Body of pancreas (tissue), 4 donors: ENCODE data around the gene GREB1.

Experiments used
- POLR2A ChIP-seq, 3 donors: fragments of 450-650 bp; IDR thresholded peaks; one replicate each; pipeline ENCODE4 v1.6.1; 2016; ENCODE audit warnings: antibody characterized with exemption in 3 of 3, mild to moderate bottlenecking in 2 of 3
- TF ChIP-seq, protein P1 (sequence below), 7 experiments: fragments of 450-650 bp in 4 of 7; fragments of 200-600 bp in 3 of 7; sonication (generic) in 3 of 7; IDR thresholded peaks; one replicate each; pipeline ENCODE4 v1.5.1; 2016 to 2019; ENCODE audit warnings: antibody characterized with exemption in 7 of 7

DNA sequence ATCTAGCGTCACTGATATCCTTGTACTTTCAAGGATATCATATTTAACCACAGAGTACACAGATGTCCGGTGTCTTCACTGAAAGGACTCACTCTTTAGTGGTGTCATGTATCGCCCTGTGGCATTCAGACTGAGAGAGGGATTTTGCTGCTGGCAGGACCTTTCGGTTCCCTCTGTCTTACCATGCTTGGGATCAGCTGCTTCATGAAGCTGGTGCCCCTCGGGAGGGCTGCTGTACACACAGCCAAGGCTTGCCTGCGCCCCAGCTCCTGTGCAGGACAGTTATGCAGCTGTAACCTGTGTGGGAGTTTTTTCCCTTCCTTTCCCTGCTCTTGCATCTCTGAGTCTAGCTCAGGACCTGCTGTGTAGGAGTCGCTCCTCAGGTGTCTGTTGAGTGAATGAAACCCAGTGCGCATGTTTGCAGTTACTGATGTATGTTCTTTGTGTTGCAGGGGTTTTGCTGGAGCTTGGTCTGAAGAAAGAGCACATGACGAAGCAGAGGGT lies 64.4 kb downstream of the GREB1 start:
- TF ChIP-seq, protein P1, sequence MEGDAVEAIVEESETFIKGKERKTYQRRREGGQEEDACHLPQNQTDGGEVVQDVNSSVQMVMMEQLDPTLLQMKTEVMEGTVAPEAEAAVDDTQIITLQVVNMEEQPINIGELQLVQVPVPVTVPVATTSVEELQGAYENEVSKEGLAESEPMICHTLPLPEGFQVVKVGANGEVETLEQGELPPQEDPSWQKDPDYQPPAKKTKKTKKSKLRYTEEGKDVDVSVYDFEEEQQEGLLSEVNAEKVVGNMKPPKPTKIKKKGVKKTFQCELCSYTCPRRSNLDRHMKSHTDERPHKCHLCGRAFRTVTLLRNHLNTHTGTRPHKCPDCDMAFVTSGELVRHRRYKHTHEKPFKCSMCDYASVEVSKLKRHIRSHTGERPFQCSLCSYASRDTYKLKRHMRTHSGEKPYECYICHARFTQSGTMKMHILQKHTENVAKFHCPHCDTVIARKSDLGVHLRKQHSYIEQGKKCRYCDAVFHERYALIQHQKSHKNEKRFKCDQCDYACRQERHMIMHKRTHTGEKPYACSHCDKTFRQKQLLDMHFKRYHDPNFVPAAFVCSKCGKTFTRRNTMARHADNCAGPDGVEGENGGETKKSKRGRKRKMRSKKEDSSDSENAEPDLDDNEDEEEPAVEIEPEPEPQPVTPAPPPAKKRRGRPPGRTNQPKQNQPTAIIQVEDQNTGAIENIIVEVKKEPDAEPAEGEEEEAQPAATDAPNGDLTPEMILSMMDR (IDR thresholded peaks at IDR 0.05): no peak
- no peak for TF ChIP-seq POLR2A (IDR thresholded peaks at IDR 0.05)
